Lower leg skin (tissue), 4 donors: Measurements from ENCODE around the gene SUMO3. TPM values are rescaled to one million over a fixed set of nuclear protein-coding genes. Genes with fewer than 3 reads are reported as not detected.

ENCODE experiments used
- DNase-seq, 2 donors: peaks; one replicate each; pipeline ENCODE4 v3.0.0-alpha.2; 2019; ENCODE audit warnings: low spot score in 2 of 2
- H3K4me3 ChIP-seq: fragments of 200-600 bp; sonication (generic); 2 replicates; pipeline ENCODE4 v1.5.1; 2017; ENCODE audit warnings: mild to moderate bottlenecking, low read depth; ENCODE audit not compliant: poor library complexity, severe bottlenecking
- POLR2A ChIP-seq, 2 donors: fragments of 450-650 bp; IDR thresholded peaks; one replicate each; pipeline ENCODE4 v1.6.1; 2016 to 2017; ENCODE audit warnings: antibody characterized with exemption in 2 of 2, mild to moderate bottlenecking in 1 of 2, moderate library complexity in 1 of 2
- WGBS, 2 donors: methylation state at CpG; one replicate each; pipeline ENCODE4 v1.1.5; 2018; 5-methylcytosine and 5-hydroxymethylcytosine counted together
- intact Hi-C: fragments of 100-400 bp; cut with DNase I; formaldehyde crosslinking; loops from one replicate; pipeline ENCODE4 v1.15.0; 2023; ENCODE audit warnings: low total_unique reads
- total RNA-seq, 4 donors: library from RNA; depleted of rRNA; stranded (reverse); fragments of >200 nt; gene quantifications; one replicate each; pipeline ENCODE4 v1.1.0, GENCODE V29; 2016
- TF ChIP-seq, protein P1 (sequence below), 3 donors: fragments of 450-650 bp; IDR thresholded peaks; one replicate each; pipeline ENCODE4 v1.5.1; 2016; ENCODE audit warnings: antibody characterized with exemption in 3 of 3, mild to moderate bottlenecking in 3 of 3, moderate library complexity in 2 of 3

SUMO3 gene
- total RNA-seq, 4 donors from 2014 or later: 35.6 to 52.6 (median 42.5) TPM

DNA sequence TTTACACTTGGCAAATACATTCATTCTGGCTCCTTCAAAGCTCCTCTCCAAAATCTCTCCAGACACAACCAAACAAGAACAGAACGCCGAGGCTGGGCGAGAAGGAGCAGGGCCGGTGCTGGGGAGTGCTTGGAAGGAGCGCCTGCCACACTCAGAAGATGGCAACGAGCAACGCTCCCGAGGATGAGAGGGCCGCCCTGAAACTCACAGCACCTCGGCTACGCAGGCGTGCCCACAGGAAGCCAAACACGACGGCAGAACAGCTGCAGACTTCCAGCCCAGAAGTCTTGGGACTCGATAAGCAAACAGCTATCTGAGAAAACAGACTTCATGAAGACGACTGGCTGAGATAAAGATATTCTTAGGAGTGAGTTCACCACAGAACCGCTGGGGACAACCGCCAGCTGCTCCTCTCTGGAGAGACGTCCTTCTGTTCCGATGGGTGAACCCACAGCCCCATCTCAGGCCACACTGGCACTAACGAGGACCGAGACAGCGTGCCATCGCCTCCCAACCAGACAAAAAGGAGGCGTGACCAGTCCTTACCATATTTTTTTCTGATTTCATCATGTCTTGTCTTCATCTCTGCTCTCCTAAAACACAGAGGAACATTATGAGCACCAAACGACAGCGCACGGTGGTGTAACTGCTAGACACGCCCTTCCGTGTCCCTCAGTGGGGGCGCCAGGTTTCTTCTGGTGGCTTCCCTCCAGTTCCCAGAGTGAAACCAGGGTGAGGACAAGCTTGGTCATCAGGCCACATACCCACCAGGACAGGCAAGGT lies 37.0 kb upstream of the SUMO3 start:
- no peak for DNase-seq
- TF ChIP-seq, protein P1, sequence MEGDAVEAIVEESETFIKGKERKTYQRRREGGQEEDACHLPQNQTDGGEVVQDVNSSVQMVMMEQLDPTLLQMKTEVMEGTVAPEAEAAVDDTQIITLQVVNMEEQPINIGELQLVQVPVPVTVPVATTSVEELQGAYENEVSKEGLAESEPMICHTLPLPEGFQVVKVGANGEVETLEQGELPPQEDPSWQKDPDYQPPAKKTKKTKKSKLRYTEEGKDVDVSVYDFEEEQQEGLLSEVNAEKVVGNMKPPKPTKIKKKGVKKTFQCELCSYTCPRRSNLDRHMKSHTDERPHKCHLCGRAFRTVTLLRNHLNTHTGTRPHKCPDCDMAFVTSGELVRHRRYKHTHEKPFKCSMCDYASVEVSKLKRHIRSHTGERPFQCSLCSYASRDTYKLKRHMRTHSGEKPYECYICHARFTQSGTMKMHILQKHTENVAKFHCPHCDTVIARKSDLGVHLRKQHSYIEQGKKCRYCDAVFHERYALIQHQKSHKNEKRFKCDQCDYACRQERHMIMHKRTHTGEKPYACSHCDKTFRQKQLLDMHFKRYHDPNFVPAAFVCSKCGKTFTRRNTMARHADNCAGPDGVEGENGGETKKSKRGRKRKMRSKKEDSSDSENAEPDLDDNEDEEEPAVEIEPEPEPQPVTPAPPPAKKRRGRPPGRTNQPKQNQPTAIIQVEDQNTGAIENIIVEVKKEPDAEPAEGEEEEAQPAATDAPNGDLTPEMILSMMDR (IDR thresholded peaks at IDR 0.05): no peak
- no peak for TF ChIP-seq POLR2A (IDR thresholded peaks at IDR 0.05)
- no peak overlapping the region for H3K4me3 ChIP-seq
- intact Hi-C loops: no loop called here
- WGBS, 2 donors: 85 to 87% methylated on average over 31 of the region's 31 CpGs

DNA sequence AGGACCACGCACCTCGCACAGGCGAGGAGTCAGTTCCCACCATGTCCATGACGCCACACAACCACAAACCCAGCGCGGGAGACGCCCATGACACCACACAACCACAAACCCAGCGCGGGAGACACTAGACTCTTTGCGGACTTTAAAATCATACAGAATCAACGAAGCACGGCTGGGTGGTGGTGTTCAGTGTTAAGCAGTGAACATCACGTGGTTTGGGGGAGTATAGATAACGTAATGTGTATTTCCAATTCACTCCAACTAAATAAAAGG lies 36.5 kb upstream of the SUMO3 start:
- intact Hi-C loops: no loop called here
- DNase-seq: no peak
- 75 to 92% methylated on average over 14 of the region's 14 CpGs for WGBS, 2 donors
- TF ChIP-seq, protein P1 (IDR thresholded peaks at IDR 0.05): no peak
- TF ChIP-seq POLR2A (IDR thresholded peaks at IDR 0.05): no peak
- H3K4me3 ChIP-seq: no peak overlapping the region

DNA sequence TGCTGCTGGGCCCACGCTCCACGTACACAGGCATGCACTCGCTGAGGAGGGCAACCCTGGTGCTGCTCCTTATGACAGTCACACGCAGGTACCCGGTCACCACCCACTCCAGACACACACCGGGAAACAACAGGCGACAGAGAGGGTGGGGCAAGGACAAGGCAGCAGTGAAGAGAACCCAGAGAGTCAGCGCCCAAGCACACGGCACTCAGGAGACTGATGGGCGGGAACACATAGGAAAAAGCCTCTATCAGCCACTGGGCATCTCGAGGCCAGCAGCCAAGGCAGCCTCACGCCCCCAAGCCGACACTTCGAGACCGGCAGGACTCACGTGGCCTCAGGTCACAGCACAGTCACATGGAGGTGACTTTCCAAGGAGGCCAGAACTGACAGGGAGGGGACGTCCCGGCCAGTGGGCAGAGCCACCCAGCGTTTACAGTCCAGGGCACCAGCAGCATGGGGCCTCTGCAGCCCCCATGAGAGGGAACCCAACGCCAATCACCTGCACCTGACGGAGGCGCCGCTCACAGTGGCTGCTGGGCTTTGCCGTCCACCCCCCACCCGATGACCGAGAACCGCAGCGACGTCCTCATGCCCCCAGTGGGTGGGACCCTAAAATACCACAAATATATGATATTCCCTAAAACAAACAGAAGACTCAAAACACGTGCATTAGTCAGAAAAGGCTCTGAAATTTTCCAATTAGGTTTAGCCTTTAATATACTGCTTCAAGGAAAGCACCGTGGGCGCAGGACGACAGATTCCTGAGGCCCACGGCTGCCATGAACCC lies 35.9 kb upstream of the SUMO3 start:
- TF ChIP-seq, protein P1 (IDR thresholded peaks at IDR 0.05): no peak
- TF ChIP-seq POLR2A (IDR thresholded peaks at IDR 0.05): no peak
- DNase-seq: no peak
- 82 to 83% methylated on average over 29 to 34 of the region's 34 CpGs for WGBS, 2 donors
- intact Hi-C loops: no loop called here
- H3K4me3 ChIP-seq: no peak overlapping the region

DNA sequence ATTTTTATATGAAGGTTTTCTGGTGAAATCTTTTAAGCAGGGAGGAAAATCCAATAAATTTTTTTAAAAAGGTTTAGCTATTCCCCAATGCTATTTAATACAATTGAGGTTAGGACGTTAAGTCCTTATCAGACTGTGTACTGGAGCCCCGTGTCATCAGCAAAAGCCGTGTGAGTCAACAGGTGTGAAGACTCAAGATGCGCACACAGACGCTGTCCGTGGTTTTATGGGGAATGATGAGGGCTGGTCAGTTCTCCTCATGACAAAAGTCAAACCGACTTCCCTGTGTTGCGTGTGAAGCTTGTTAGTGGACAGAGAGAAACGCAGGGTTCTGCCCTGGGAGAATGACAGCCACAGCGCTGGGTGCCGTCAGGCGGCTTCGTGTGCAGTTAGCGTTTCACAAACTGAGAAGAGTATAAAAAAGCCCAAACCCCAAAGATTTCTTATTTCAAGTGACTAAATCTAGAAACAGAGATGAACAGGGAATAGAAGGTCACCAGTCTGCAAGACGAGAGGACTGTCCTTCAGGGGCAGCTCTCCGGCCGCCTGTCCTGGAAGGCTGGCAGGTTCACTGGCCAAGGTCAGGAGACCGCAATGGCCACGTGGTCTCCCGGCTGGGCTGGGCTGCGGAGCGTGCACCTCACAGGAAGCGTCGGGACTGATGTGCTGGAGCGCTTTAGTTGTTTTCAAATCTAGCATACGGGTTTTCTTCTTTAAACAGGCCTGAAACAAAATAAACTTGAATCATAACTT lies 33.2 kb upstream of the SUMO3 start:
- TF ChIP-seq, protein P1 (IDR thresholded peaks at IDR 0.05): no peak
- no peak for TF ChIP-seq POLR2A (IDR thresholded peaks at IDR 0.05)
- whole genome bisulfite sequencing, 2 donors: 85 to 89% methylated on average over 26 of the region's 26 CpGs
- no peak overlapping the region for H3K4me3 ChIP-seq
- intact Hi-C loops: no loop called here
- DNase-seq: no peak

DNA sequence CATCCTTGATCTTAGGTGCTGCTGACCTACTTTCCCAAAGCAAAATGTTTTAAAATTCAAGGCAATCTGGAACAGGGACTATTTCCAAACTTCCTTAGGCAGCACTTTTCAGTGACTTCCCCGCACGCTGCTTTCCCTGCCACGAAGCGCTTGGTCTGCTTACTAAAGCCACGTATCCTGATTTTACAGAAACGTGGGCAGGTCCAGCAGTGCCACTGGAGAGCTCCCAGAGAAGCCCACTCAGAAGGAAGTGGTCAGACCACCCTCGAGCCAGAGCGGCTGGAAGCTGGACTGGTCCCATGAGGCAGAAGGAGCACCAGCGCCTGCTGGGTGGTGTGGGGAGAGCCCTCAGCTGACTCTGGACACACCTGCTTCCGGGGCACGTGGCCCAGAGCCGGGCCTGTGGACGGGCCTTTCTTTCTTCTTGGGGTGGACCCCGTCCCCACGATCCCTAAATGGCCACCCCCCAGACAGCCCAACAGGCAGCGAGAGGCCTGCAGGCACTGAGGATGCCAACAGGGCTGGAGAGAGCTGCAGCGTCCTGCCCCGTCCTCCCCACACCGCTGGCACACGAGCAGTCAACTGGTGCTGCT lies 32.4 kb upstream of the SUMO3 start:
- intact Hi-C loops: no loop called here
- TF ChIP-seq, protein P1 (IDR thresholded peaks at IDR 0.05): no peak
- TF ChIP-seq POLR2A (IDR thresholded peaks at IDR 0.05): no peak
- 93% methylated on average over 17 to 20 of the region's 20 CpGs for WGBS, 2 donors
- no peak for DNase-seq
- no peak overlapping the region for H3K4me3 ChIP-seq
